VCaP (cell line): ENCODE results near the gene GGA3.

Experiments
- H3K27ac ChIP-seq: fragments of 450-650 bp; 2 replicates; pipeline ENCODE4 v1.5.1; 2017
- CTCF ChIP-seq: fragments of 450-650 bp; conservative IDR thresholded peaks from 2 replicates; pipeline ENCODE4 v1.5.1; 2017; ENCODE audit warnings: mild to moderate bottlenecking, moderate library complexity

Gene GGA3

DNA sequence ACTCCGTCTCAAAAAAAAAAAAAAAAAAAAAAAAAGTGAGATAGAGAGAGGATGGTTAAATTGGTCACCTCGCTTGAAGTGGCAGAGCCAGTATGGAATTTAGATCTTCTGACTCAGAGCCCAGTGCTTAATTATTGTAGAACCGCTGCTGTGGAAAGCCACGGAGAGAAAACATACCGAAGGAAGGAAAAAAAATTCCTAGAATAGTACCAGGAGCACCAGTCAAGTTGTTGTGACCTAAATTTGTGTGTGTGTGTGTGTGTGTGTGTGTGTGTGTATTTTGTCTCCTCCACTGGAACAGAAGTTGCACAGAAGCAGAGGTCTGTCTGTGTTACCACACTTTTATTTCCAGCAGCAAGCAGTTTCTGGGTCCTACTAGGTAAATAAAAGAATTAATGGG, 66.5 kb downstream of the GGA3 start:
- TF ChIP-seq CTCF, result no peak
- no peak overlapping the region for H3K27ac ChIP-seq

- no peak overlapping the region for H3K27ac ChIP-seq
- TF ChIP-seq CTCF, result no peak
These were observed 69.8 kb downstream of the GGA3 start for GRCh38 chr17:75191584-75191983.

DNA sequence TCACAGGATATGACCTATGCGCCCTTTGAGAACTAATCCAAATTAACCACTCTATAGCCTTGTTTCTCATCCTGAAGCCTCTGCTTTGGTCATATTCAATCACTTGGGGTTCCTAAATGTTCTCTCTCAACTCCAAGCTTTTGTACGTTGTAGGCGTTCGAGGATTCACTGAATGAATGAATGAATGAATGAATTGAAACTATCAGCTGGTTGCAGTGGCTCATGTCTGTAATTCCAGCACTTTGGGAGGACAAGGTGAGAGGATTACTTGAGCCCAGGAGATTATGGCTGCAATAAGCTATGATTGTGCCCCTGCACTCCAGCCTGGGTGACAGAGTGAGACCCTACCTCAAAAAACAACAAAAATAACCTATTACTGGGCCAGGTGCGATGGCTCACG, 72.8 kb downstream of the GGA3 start:
- no peak for TF ChIP-seq CTCF

More for the DNA sequence above, 72.8 kb downstream of the GGA3 start:
- H3K27ac ChIP-seq, result no peak overlapping the region
